H1 (cell line): ENCODE data around the gene FKRP. TPM values are rescaled to one million over a fixed set of nuclear protein-coding genes. Genes with fewer than 3 reads are reported as not detected.

Experiments used
- CBX8 ChIP-seq: fragments of 300-800, 300-1000 bp; sonication (generic); IDR thresholded peaks from 2 replicates; pipeline ENCODE4 v1.7.1; 2016; ENCODE audit warnings: low read depth, low read length, borderline replicate concordance
- CHD7 ChIP-seq: fragments of 300-600 bp; sonication (generic); IDR thresholded peaks from 2 replicates; pipeline ENCODE4 v1.7.1; 2012; ENCODE audit warnings: low read length, moderate library complexity, mild to moderate bottlenecking, inconsistent platforms; ENCODE audit not compliant: insufficient replicate concordance
- POLR2AphosphoS5 ChIP-seq: IDR thresholded peaks from 2 replicates; pipeline ENCODE4 v1.6.1; 2011; ENCODE audit warnings: low read depth, low read length
- SIX5 ChIP-seq: IDR thresholded peaks from 2 replicates; pipeline ENCODE4 v1.6.1; 2011; ENCODE audit warnings: mild to moderate bottlenecking, low read depth, low read length
- TBP ChIP-seq: IDR thresholded peaks from 2 replicates; pipeline ENCODE4 v1.6.1; 2011; ENCODE audit warnings: low read depth, low read length, improper control_type of control experiment
- ZNF274 ChIP-seq: IDR thresholded peaks from 2 replicates; pipeline ENCODE4 v1.7.0; 2012; ENCODE audit warnings: low read length, borderline replicate concordance; ENCODE audit errors: extremely low read depth
- polyA plus RNA-seq, 7 experiments: library from polyadenylated mRNA; depleted of rRNA in 3 of 7; stranded (reverse) in 5 of 7; unstranded in 2 of 7; fragments of >200 nt in 5 of 7; fragments of 200-250 nt in 2 of 7; gene quantifications; 1 replicate in 5 of 7; 2 replicates in 1 of 7; 4 replicates in 1 of 7; pipeline versions ENCODE4 v1.2.1 to v1.2.3, GENCODE V29; 2011 to 2013; ENCODE audit warnings: missing spikeins in 2 of 7, mixed read lengths in 2 of 7
- total RNA-seq: library from RNA; stranded (reverse); fragmentation: NEBNext Ultra II Directional; extraction: Animal tissue kit (Norgen Biotek cat#: 25700); gene quantifications from 2 replicates; pipeline ENCODE4 v1.2.1, GENCODE V29; 2021

Gene FKRP
- total and polyA plus RNA-seq, 2 of the 8 experiments (the other 6 are each of a cell fraction or from before 2014, with no cell fraction given): 17.1 to 24.4 TPM

GRCh38 chr19:46729696-46730095 is 16.2 kb upstream of the FKRP start (continued):
- TF ChIP-seq CHD7: no peak
- no peak for TF ChIP-seq ZNF274
- no peak for TF ChIP-seq CBX8
- TF ChIP-seq TBP: no peak
- no peak for TF ChIP-seq SIX5
- TF ChIP-seq POLR2AphosphoS5: no peak
